ENCODE measurements around the gene MEF2C.

DNA sequence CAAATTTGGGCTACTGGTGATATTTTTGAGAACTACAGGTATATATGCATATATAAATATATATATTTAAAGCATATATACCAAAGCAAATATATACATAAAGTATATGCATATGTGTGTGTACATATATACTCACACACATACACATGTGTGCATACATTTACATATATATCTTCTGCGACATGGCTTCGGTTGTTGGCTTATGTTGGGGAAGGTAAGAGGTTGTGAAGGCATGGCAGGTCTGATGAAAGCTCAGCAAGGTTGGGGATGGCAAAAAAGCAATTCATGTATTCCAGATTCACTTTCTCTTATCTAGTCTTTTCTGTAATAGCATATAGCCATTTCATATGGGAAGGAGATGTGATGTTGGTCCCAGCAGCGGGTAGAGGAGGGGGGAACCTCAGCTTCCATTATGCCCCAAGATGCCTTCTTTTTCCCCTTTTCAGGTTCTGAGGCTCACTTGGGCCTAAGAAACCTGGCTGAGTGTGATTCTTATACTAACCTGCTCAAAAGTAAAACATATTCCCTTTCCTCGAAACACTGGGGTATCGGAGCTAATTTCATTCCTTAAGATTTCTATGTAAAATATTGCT, 201.7 kb downstream of the MEF2C start:
- TF ChIP-seq, protein P1, sequence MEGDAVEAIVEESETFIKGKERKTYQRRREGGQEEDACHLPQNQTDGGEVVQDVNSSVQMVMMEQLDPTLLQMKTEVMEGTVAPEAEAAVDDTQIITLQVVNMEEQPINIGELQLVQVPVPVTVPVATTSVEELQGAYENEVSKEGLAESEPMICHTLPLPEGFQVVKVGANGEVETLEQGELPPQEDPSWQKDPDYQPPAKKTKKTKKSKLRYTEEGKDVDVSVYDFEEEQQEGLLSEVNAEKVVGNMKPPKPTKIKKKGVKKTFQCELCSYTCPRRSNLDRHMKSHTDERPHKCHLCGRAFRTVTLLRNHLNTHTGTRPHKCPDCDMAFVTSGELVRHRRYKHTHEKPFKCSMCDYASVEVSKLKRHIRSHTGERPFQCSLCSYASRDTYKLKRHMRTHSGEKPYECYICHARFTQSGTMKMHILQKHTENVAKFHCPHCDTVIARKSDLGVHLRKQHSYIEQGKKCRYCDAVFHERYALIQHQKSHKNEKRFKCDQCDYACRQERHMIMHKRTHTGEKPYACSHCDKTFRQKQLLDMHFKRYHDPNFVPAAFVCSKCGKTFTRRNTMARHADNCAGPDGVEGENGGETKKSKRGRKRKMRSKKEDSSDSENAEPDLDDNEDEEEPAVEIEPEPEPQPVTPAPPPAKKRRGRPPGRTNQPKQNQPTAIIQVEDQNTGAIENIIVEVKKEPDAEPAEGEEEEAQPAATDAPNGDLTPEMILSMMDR (IDR thresholded peaks at IDR 0.05) = no peak
- no peak for TF ChIP-seq POLR2A (IDR thresholded peaks at IDR 0.05)
